Measurements from ENCODE around the gene PPP1CB. TPM values are rescaled to one million over a fixed set of nuclear protein-coding genes. Genes with fewer than 3 reads are reported as not detected.

PPP1CB gene
- total and polyA plus RNA-seq, 10 of the 15 experiments (the other 5 are each of a cell fraction or from before 2014, with no cell fraction given), result 37.5 to 176 (median 84.9) TPM

DNA sequence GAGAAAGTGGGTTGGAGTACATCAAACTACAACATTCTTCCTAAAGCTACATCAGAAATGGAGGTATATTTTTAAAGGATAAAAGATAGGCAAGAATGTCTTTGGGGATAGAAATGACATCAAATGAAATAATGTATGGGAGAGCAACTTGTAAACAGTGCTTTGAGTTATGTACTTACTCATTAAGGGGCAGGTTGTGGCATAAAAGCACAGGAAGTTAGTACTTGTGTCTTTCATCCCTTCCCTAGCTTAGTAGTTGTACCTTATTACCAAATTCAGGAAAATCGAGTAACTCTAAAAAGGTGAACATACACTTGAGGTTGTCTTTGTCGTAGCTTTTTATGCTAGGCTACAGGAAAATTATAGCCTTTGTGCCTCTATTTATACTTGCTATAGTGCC is 28.9 kb downstream of the PPP1CB start:
- no peak for FAIRE-seq
- no peak overlapping the region for H3K4me2 ChIP-seq (ENCODE audit: control insufficient read depth, insufficient read depth)
- ChIA-PET POLR2A (no interaction called here), CTCF (interaction anchor here (0.8 to 1.5 kb wide), 2 partner anchors 22 to 186 kb away, joined by 3 read pairs; no protein-coding TSS in a partner anchor), RAD21 (ENCODE audit: unreplicated experiment) (interaction anchor here (0.6 kb wide), 1 partner anchor 42 kb away, joined by 5 read pairs; no protein-coding TSS in a partner anchor), SMC1A (ENCODE audit: uncharacterized antibody, unreplicated experiment) (interaction anchor here (1.6 kb wide), 1 partner anchor 186 kb away, joined by 5 read pairs; no protein-coding TSS in a partner anchor)
- H4K20me1 ChIP-seq (ENCODE audit: control insufficient read depth, insufficient read depth), result no peaks in the 10 kb centered on the region
- intact Hi-C loops (cut with micrococcal nuclease; ENCODE audit: unreplicated experiment) (no loop called here), in situ Hi-C loops (cut with MboI) (no loop called here)
- H3K9ac ChIP-seq (ENCODE audit: control insufficient read depth, insufficient read depth, low read length), result no peak overlapping the region
- H3K36me3 ChIP-seq (ENCODE audit: control insufficient read depth in 2 of 2, insufficient read depth in 2 of 2, low read length in 1 of 2), result peaks cover 4 to 38% of the 10 kb centered on the region in 2 experiments
- no peak overlapping the region for H3K27ac ChIP-seq (ENCODE audit: control insufficient read depth, insufficient read depth)
- no TSS peak for BruUV-seq (replicated peaks)
- H3K27me3 ChIP-seq (replicated peaks in 1 of 2; ENCODE audit: control insufficient read depth in 2 of 2, insufficient read depth in 2 of 2, low read length in 1 of 2), result no peaks in the 10 kb centered on the region
- H3K4me1 ChIP-seq (ENCODE audit: control insufficient read depth, insufficient read depth, low read length), result no peaks in the 10 kb centered on the region
- no peak for DNase-seq (ENCODE audit: low read depth, low spot score)
- H2AFZ ChIP-seq (ENCODE audit: control insufficient read depth, low read depth, low read length), result no peak overlapping the region
- peaks cover 4% of the 10 kb centered on the region; the same call in 1 of the 2 replicates for H3K79me2 ChIP-seq (ENCODE audit: control insufficient read depth, insufficient read depth, low read length)
- no peaks in the 10 kb centered on the region for H3K9me3 ChIP-seq (replicated peaks; ENCODE audit: control insufficient read depth, insufficient read depth, low read length)
- no peak for ATAC-seq
- H3K4me3 ChIP-seq, result no peak overlapping the region
- WGBS (ENCODE audit: insufficient coverage, insufficient replicate concordance, low lambda C conversion rate, missing lambda C conversion rate), result 56% methylated on average over 2 of the region's 2 CpGs
- TF ChIP-seq BHLHE40 (IDR thresholded peaks at IDR 0.05; ENCODE audit: borderline replicate concordance in 1 of 2, low read depth in 2 of 2, low read length in 1 of 2) (no peak), RUNX3 (IDR thresholded peaks at IDR 0.05; ENCODE audit: low read length) (no peak), JUND (IDR thresholded peaks at IDR 0.05; ENCODE audit: low read depth, low read length) (no peak), SP1 (IDR thresholded peaks at IDR 0.05; ENCODE audit: low read depth, low read length) (no peak), ESRRA (IDR thresholded peaks at IDR 0.05; ENCODE audit: low read length) (no peak), KLF5 (IDR thresholded peaks at IDR 0.05; ENCODE audit: partially characterized antibody) (no peak), MTA3 (IDR thresholded peaks at IDR 0.05; ENCODE audit: borderline replicate concordance, low read length) (no peak), CREB1 (IDR thresholded peaks at IDR 0.05; ENCODE audit: low read depth) (no peak), WRNIP1 (IDR thresholded peaks at IDR 0.05; ENCODE audit: borderline replicate concordance, low read depth, low read length) (no peak), FOS (IDR thresholded peaks at IDR 0.05; ENCODE audit: borderline replicate concordance, extremely low read depth, insufficient read length) (no peak), FOXM1 (IDR thresholded peaks at IDR 0.05; ENCODE audit: low read depth, low read length) (no peak), SRF (IDR thresholded peaks at IDR 0.05; ENCODE audit: low read depth in 2 of 2, low read length in 2 of 2) (no peak), JUNB (IDR thresholded peaks at IDR 0.05) (no peak), STAT1 (conservative IDR thresholded peaks at IDR 0.05) (no peak), RAD21 (IDR thresholded peaks at IDR 0.05; ENCODE audit: insufficient read depth, low read depth, low read length) (no peak)

All from GM12878 (cell line).